ENCODE data around the gene NPAS3.

DNA sequence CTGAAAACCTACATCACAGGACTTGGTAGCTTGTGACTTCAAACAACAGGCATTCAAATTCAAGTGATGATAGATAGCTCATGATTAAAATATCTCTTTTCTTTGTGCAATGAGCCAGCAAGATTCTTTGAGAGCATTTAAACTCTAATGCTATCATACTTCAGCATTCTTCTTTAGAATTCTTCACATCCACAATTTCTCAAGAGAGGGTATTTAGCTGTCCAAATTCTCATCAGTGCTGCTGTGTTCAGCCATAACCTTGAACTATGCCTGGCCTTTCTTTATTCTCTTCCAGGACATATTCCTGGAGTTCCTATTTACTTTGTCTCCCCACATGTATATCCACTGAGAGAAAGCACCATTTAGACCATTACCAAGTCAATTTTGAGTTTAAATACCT is 691.1 kb downstream of the NPAS3 start:
- TF ChIP-seq CTCF (IDR thresholded peaks at IDR 0.05) (no peak), EZH2 (IDR thresholded peaks at IDR 0.05) (no peak), EZH2phosphoT487 (IDR thresholded peaks at IDR 0.05) (no peak)
